GM19324 (cell line): ENCODE results near the gene SRSF10.

Source experiments
- ATAC-seq: cut with Tn5 transposase; IDR thresholded peaks from one replicate; pipeline ENCODE4 v1.9.1; 2021; ENCODE audit warnings: mild to moderate bottlenecking, moderate library complexity; ENCODE audit not compliant: unreplicated experiment, low FRiP score

Gene SRSF10

DNA sequence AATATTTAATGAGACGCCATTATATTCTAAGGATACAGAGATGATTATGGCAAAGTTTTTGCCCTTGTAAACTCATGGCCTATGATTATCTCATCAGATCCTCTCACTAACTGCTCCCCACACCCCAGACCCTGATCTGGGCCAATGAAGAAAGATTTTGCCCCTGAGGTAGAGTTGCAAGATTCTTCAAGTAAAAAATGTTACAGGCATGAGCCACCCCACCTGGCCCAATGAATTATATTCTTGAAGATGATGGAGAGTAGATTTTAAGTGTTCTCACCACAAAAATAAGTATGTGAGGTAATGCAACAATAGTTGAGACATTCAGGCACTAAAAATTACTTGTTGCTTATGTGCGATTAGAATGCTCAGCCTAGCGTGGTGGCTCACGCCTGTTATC is 65.2 kb downstream of the SRSF10 start:
- ATAC-seq = no peak
